HepG2 (cell line): Measurements from ENCODE around the gene STK24. TPM values are rescaled to one million over a fixed set of nuclear protein-coding genes. Genes with fewer than 3 reads are reported as not detected.
A peak's percentile ranks its signal among the peaks of the same experiment; 100 is the strongest.

Source experiments
- ARNTL ChIP-seq: sonication (generic); formaldehyde crosslinking; IDR thresholded peaks from 2 replicates; pipeline ENCODE4 v1.4.0; 2020; ENCODE audit warnings: mild to moderate bottlenecking, missing genetic modification reagents
- FOSL1 ChIP-seq: sonication (generic); formaldehyde crosslinking; IDR thresholded peaks from 2 replicates; pipeline ENCODE4 v1.9.0; 2021; ENCODE audit warnings: missing genetic modification reagents, borderline replicate concordance
- HOXA9 ChIP-seq: sonication (generic); formaldehyde crosslinking; IDR thresholded peaks from 2 replicates; pipeline ENCODE4 v1.8.1; 2022; ENCODE audit warnings: missing genetic modification reagents, mild to moderate bottlenecking, moderate library complexity, borderline replicate concordance
- KDM4B ChIP-seq: sonication (generic); formaldehyde crosslinking; IDR thresholded peaks from 2 replicates; pipeline ENCODE4 v1.4.0; 2020; ENCODE audit warnings: missing genetic modification reagents
- KMT2A ChIP-seq: sonication (generic); formaldehyde crosslinking; IDR thresholded peaks from 2 replicates; pipeline ENCODE4 v1.4.0; 2020; ENCODE audit warnings: missing genetic modification reagents
- MEIS1 ChIP-seq: sonication (generic); formaldehyde crosslinking; IDR thresholded peaks from 2 replicates; pipeline ENCODE4 v1.9.0; 2021; ENCODE audit warnings: mild to moderate bottlenecking, missing genetic modification reagents, moderate library complexity, borderline replicate concordance
- MIXL1 ChIP-seq: IDR thresholded peaks from 2 replicates; pipeline ENCODE4 v1.6.1; 2016
- MTA1 ChIP-seq: sonication (generic); formaldehyde crosslinking; IDR thresholded peaks from 2 replicates; pipeline ENCODE4 v1.4.0; 2020; ENCODE audit warnings: missing genetic modification reagents, mild to moderate bottlenecking, borderline replicate concordance
- MXI1 ChIP-seq: IDR thresholded peaks from 3 replicates; pipeline ENCODE4 v1.6.1; 2012; ENCODE audit warnings: low read depth, low read length, inconsistent platforms, borderline replicate concordance
- NCOA1 ChIP-seq: sonication (generic); formaldehyde crosslinking; IDR thresholded peaks from 2 replicates; pipeline ENCODE4 v1.9.0; 2021; ENCODE audit warnings: missing genetic modification reagents
- PHF21A ChIP-seq: sonication (generic); formaldehyde crosslinking; IDR thresholded peaks from 2 replicates; pipeline ENCODE4 v1.5.0; 2020; ENCODE audit warnings: mild to moderate bottlenecking, missing genetic modification reagents
- TEAD2 ChIP-seq: sonication (generic); formaldehyde crosslinking; IDR thresholded peaks from 2 replicates; pipeline ENCODE4 v1.9.0; 2021; ENCODE audit warnings: missing genetic modification reagents
- ZNF30 ChIP-seq: sonication (generic); formaldehyde crosslinking; IDR thresholded peaks from 2 replicates; pipeline ENCODE4 v1.5.0; 2020; ENCODE audit warnings: mild to moderate bottlenecking, missing genetic modification reagents
- ZSCAN30 ChIP-seq: sonication (generic); formaldehyde crosslinking; IDR thresholded peaks from 2 replicates; pipeline ENCODE4 v1.5.0; 2020; ENCODE audit warnings: mild to moderate bottlenecking, missing genetic modification reagents
- ZSCAN31 ChIP-seq: sonication (generic); formaldehyde crosslinking; IDR thresholded peaks from 2 replicates; pipeline ENCODE4 v1.5.0; 2020; ENCODE audit warnings: low read depth, mild to moderate bottlenecking, missing genetic modification reagents
- polyA plus RNA-seq, 8 experiments: library from polyadenylated mRNA; depleted of rRNA in 3 of 8; stranded (reverse) in 7 of 8; unstranded in 1 of 8; fragments of >200 nt; fragmentation: Illumina TruSeq in 4 of 8; extraction: Trizol in 4 of 8; gene quantifications; 2 replicates each; pipeline versions ENCODE4 v1.2.1 to v1.2.3, GENCODE V29; 2011 to 2016; ENCODE audit warnings: low read depth in 4 of 8, missing spikeins in 1 of 8, mixed read lengths in 1 of 8; ENCODE audit not compliant: insufficient read depth in 1 of 8
- total RNA-seq, 5 experiments: library from RNA; depleted of rRNA; stranded (reverse); fragments of >200 nt; fragmentation: Illumina TruSeq; extraction: Trizol; gene quantifications; 2 replicates each; pipeline ENCODE4 v1.2.3, GENCODE V29; 2016; ENCODE audit warnings: low read depth in 1 of 5
- TF ChIP-seq, protein P1 (sequence below): sonication (generic); formaldehyde crosslinking; IDR thresholded peaks from 2 replicates; pipeline ENCODE4 v1.4.0; 2020; ENCODE audit warnings: missing genetic modification reagents
- TF ChIP-seq, protein P2 (sequence below): IDR thresholded peaks from 2 replicates; pipeline ENCODE4 v1.6.1; 2016
- TF ChIP-seq, protein P3 (sequence below): sonication (generic); formaldehyde crosslinking; IDR thresholded peaks from 2 replicates; pipeline ENCODE4 v1.5.0; 2020; ENCODE audit warnings: mild to moderate bottlenecking, missing genetic modification reagents, borderline replicate concordance
- TF ChIP-seq, protein P4 (sequence below): sonication (generic); formaldehyde crosslinking; IDR thresholded peaks from 2 replicates; pipeline ENCODE4 v1.5.0; 2020; ENCODE audit warnings: missing genetic modification reagents
- TF ChIP-seq, protein P5 (sequence below): sonication (generic); formaldehyde crosslinking; conservative IDR thresholded peaks from 2 replicates; pipeline ENCODE4 v1.4.0; 2020; ENCODE audit warnings: missing genetic modification reagents

Gene STK24
- total and polyA plus RNA-seq, 2 of the 13 experiments (the other 11 are each of a cell fraction or from before 2014, with no cell fraction given) = 51.3 to 73.0 TPM

DNA sequence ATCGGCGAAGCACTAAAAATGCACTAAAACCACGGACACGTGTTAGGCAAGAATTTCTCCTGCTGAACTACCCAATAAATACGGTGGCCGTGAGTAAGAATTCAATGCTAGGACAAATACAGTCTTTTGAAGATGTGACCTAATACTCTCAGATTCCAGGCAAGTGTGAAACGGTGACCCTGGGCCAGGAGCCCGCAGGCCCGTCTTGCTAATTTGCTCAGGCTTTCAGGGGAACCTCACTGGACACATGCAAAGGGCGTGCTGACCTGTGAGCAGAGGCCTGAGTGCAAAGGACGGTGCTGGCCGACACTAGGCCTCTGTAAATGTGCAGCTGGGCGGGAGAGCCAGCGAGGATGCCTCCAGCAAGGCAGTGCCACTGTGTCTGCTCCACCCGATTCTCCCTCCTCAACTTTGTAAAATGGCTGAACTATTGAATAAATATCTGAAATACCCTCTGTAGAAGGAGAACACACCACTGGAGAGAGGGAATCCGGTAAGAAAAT lies 70.1 kb downstream of the STK24 start (continued):
- TF ChIP-seq, protein P1, sequence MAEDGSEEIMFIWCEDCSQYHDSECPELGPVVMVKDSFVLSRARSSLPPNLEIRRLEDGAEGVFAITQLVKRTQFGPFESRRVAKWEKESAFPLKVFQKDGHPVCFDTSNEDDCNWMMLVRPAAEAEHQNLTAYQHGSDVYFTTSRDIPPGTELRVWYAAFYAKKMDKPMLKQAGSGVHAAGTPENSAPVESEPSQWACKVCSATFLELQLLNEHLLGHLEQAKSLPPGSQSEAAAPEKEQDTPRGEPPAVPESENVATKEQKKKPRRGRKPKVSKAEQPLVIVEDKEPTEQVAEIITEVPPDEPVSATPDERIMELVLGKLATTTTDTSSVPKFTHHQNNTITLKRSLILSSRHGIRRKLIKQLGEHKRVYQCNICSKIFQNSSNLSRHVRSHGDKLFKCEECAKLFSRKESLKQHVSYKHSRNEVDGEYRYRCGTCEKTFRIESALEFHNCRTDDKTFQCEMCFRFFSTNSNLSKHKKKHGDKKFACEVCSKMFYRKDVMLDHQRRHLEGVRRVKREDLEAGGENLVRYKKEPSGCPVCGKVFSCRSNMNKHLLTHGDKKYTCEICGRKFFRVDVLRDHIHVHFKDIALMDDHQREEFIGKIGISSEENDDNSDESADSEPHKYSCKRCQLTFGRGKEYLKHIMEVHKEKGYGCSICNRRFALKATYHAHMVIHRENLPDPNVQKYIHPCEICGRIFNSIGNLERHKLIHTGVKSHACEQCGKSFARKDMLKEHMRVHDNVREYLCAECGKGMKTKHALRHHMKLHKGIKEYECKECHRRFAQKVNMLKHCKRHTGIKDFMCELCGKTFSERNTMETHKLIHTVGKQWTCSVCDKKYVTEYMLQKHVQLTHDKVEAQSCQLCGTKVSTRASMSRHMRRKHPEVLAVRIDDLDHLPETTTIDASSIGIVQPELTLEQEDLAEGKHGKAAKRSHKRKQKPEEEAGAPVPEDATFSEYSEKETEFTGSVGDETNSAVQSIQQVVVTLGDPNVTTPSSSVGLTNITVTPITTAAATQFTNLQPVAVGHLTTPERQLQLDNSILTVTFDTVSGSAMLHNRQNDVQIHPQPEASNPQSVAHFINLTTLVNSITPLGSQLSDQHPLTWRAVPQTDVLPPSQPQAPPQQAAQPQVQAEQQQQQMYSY (CRISPR knock-in tag) = peak; percentile 69; the same call in 1 of the 2 replicates
- TF ChIP-seq, protein P2, sequence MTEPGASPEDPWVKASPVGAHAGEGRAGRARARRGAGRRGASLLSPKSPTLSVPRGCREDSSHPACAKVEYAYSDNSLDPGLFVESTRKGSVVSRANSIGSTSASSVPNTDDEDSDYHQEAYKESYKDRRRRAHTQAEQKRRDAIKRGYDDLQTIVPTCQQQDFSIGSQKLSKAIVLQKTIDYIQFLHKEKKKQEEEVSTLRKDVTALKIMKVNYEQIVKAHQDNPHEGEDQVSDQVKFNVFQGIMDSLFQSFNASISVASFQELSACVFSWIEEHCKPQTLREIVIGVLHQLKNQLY (CRISPR knock-in tag) = peak; percentile 98
- TF ChIP-seq TEAD2 (CRISPR knock-in tag) = no peak
- TF ChIP-seq FOSL1 = no peak
- 0 out of 3 replicates have a peak, but pooled peaks have one; percentile 17 for TF ChIP-seq MXI1
- TF ChIP-seq MIXL1 (CRISPR knock-in tag) = peak; percentile 91
- TF ChIP-seq, protein P3, sequence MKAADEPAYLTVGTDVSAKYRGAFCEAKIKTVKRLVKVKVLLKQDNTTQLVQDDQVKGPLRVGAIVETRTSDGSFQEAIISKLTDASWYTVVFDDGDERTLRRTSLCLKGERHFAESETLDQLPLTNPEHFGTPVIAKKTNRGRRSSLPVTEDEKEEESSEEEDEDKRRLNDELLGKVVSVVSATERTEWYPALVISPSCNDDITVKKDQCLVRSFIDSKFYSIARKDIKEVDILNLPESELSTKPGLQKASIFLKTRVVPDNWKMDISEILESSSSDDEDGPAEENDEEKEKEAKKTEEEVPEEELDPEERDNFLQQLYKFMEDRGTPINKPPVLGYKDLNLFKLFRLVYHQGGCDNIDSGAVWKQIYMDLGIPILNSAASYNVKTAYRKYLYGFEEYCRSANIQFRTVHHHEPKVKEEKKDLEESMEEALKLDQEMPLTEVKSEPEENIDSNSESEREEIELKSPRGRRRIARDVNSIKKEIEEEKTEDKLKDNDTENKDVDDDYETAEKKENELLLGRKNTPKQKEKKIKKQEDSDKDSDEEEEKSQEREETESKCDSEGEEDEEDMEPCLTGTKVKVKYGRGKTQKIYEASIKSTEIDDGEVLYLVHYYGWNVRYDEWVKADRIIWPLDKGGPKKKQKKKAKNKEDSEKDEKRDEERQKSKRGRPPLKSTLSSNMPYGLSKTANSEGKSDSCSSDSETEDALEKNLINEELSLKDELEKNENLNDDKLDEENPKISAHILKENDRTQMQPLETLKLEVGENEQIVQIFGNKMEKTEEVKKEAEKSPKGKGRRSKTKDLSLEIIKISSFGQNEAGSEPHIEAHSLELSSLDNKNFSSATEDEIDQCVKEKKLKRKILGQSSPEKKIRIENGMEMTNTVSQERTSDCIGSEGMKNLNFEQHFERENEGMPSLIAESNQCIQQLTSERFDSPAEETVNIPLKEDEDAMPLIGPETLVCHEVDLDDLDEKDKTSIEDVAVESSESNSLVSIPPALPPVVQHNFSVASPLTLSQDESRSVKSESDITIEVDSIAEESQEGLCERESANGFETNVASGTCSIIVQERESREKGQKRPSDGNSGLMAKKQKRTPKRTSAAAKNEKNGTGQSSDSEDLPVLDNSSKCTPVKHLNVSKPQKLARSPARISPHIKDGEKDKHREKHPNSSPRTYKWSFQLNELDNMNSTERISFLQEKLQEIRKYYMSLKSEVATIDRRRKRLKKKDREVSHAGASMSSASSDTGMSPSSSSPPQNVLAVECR = peak; percentile 73
- TF ChIP-seq, protein P4, sequence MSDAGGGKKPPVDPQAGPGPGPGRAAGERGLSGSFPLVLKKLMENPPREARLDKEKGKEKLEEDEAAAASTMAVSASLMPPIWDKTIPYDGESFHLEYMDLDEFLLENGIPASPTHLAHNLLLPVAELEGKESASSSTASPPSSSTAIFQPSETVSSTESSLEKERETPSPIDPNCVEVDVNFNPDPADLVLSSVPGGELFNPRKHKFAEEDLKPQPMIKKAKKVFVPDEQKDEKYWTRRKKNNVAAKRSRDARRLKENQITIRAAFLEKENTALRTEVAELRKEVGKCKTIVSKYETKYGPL (CRISPR knock-in tag) = peak; percentile 80
- peak; percentile 91 for TF ChIP-seq MEIS1 (CRISPR knock-in tag)
- TF ChIP-seq PHF21A (CRISPR knock-in tag) = peak; percentile 88
- no peak for TF ChIP-seq NCOA1
- TF ChIP-seq ZSCAN31 (CRISPR knock-in tag) = peak; percentile 82; the same call in 1 of the 2 replicates
- no peak for TF ChIP-seq ZSCAN30 (CRISPR knock-in tag)
- TF ChIP-seq HOXA9 = peak; percentile 66; the same call in 1 of the 2 replicates
- TF ChIP-seq KMT2A (CRISPR knock-in tag) = peak; percentile 89
- TF ChIP-seq MTA1 = peak; percentile 95
- TF ChIP-seq KDM4B (CRISPR knock-in tag) = no peak
- peak; percentile 95 for TF ChIP-seq ARNTL (CRISPR knock-in tag)
- TF ChIP-seq, protein P5, sequence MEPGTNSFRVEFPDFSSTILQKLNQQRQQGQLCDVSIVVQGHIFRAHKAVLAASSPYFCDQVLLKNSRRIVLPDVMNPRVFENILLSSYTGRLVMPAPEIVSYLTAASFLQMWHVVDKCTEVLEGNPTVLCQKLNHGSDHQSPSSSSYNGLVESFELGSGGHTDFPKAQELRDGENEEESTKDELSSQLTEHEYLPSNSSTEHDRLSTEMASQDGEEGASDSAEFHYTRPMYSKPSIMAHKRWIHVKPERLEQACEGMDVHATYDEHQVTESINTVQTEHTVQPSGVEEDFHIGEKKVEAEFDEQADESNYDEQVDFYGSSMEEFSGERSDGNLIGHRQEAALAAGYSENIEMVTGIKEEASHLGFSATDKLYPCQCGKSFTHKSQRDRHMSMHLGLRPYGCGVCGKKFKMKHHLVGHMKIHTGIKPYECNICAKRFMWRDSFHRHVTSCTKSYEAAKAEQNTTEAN (CRISPR knock-in tag) = peak; percentile 98
- peak; percentile 55; the same call in 1 of the 2 replicates for TF ChIP-seq ZNF30 (CRISPR knock-in tag)
